A549 (cell line): ENCODE measurements around the gene CTNNBIP1. TPM values are rescaled to one million over a fixed set of nuclear protein-coding genes. Genes with fewer than 3 reads are reported as not detected.

Source experiments
- ATAC-seq, 2 experiments: fragments of 200-7000 bp in 1 of 2; fragments of >200 bp in 1 of 2; cut with Nextera tagmentation in 1 of 2; cut with Tn5 transposase in 1 of 2; 3 replicates each; pipeline versions ENCODE4 v1.8.0 to v1.9.1; 2018 to 2020; ENCODE audit warnings: mild to moderate bottlenecking in 1 of 2, moderate library complexity in 1 of 2
- CTCF ChIA-PET: fragments of 300-600 bp; sonication (Branson Sonifier 250); formaldehyde crosslinking; extraction: SDS; loops from one replicate; lab custom pipeline; 2021; ENCODE audit warnings: antibody characterized with exemption, inconsistent platforms; lab: Yijun Ruan, JAX
- POLR2A ChIA-PET: fragments of 350-600 bp; formaldehyde crosslinking; extraction: SDS; loops from one replicate; lab custom pipeline; 2021; ENCODE audit warnings: antibody characterized with exemption, inconsistent platforms; lab: Yijun Ruan, JAX
- DNase-seq, 2 experiments: peaks; one replicate each; pipeline versions ENCODE4 v3.0.0 to v3.0.0-alpha.2; 2011 to 2016; ENCODE audit warnings: low read depth in 1 of 2, low spot score in 1 of 2
- FAIRE-seq: peaks from 2 replicates; lab custom pipeline; 2011; peaks lifted over from hg19 to GRCh38; lab: Jason Lieb, UNC
- H3K27ac ChIP-seq, 2 experiments: fragments of >200 bp; sonication (Bioruptor Twin); formaldehyde crosslinking; 3 replicates each; pipeline ENCODE4 v1.5.1; 2016 to 2017
- H3K4me1 ChIP-seq: fragments of >200 bp; sonication (Bioruptor Twin); formaldehyde crosslinking; 3 replicates; pipeline ENCODE4 v1.6.1; 2016
- H3K4me2 ChIP-seq: fragments of >200 bp; sonication (Bioruptor Twin); formaldehyde crosslinking; 3 replicates; pipeline ENCODE4 v1.6.1; 2016
- H3K4me3 ChIP-seq: fragments of >200 bp; sonication (Bioruptor Twin); formaldehyde crosslinking; 3 replicates; pipeline ENCODE4 v1.5.1; 2016
- H3K9me3 ChIP-seq: fragments of >200 bp; sonication (Bioruptor Twin); formaldehyde crosslinking; 3 replicates; pipeline ENCODE4 v1.6.1; 2016
- BHLHE40 ChIP-seq: IDR thresholded peaks from 2 replicates; pipeline ENCODE4 v1.6.1; 2012; ENCODE audit warnings: low read depth, low read length, inconsistent platforms
- CBX8 ChIP-seq: fragments of 200-600 bp; sonication (generic); IDR thresholded peaks from 2 replicates; pipeline ENCODE4 v1.6.1; 2016
- EHF ChIP-seq: fragments of 250-450 bp; sonication (Bioruptor Pico); IDR thresholded peaks from 2 replicates; pipeline ENCODE4 v1.5.0; 2020; ENCODE audit warnings: mild to moderate bottlenecking
- EHMT2 ChIP-seq: fragments of 200-600 bp; sonication (generic); IDR thresholded peaks from 2 replicates; pipeline ENCODE4 v1.6.1; 2016; ENCODE audit warnings: antibody characterized with exemption, low read depth, mild to moderate bottlenecking, moderate library complexity
- FOSB ChIP-seq: fragments of 250-450 bp; sonication (Bioruptor Pico); IDR thresholded peaks from 2 replicates; pipeline ENCODE4 v1.5.0; 2020; ENCODE audit warnings: mild to moderate bottlenecking, moderate library complexity
- GATA3 ChIP-seq: IDR thresholded peaks from 2 replicates; pipeline ENCODE4 v1.6.1; 2012; ENCODE audit warnings: borderline replicate concordance
- HDAC2 ChIP-seq: fragments of 200-600 bp; sonication (generic); IDR thresholded peaks from 2 replicates; pipeline ENCODE4 v1.6.1; 2016
- HOXA7 ChIP-seq: fragments of 250-450 bp; sonication (Bioruptor Pico); IDR thresholded peaks from 2 replicates; pipeline ENCODE4 v1.5.0; 2020; ENCODE audit warnings: mild to moderate bottlenecking, moderate library complexity
- JUN ChIP-seq, 2 experiments: fragments of >200 bp; sonication (Bioruptor Twin); formaldehyde crosslinking; IDR thresholded peaks; 2 replicates in 1 of 2; 3 replicates in 1 of 2; pipeline ENCODE4 v1.6.1; 2016 to 2017
- JUNB ChIP-seq: fragments of >200 bp; sonication (Bioruptor Twin); formaldehyde crosslinking; IDR thresholded peaks from 2 replicates; pipeline ENCODE4 v1.6.1; 2016
- KDM1A ChIP-seq: fragments of 200-600 bp; sonication (generic); IDR thresholded peaks from 2 replicates; pipeline ENCODE4 v1.6.1; 2016; ENCODE audit warnings: low read depth, mild to moderate bottlenecking
- MAFK ChIP-seq: fragments of 450-650 bp; IDR thresholded peaks from 2 replicates; pipeline ENCODE4 v1.6.1; 2014; ENCODE audit not compliant: partially characterized antibody
- MAZ ChIP-seq: fragments of 150-350 bp; IDR thresholded peaks from 2 replicates; pipeline ENCODE4 v1.6.1; 2014; ENCODE audit warnings: antibody characterized with exemption, low read depth, low read length, borderline replicate concordance
- MYC ChIP-seq: IDR thresholded peaks from 2 replicates; pipeline ENCODE4 v1.6.1; 2012; ENCODE audit warnings: mild to moderate bottlenecking, inconsistent platforms, low read length, improper control_type of control experiment, borderline replicate concordance
- NFE2L2 ChIP-seq: fragments of 150-350 bp; conservative IDR thresholded peaks from 2 replicates; pipeline ENCODE4 v1.6.1; 2014; ENCODE audit warnings: low read length
- NPAS2 ChIP-seq: fragments of 250-450 bp; sonication (Bioruptor Pico); IDR thresholded peaks from 2 replicates; pipeline ENCODE4 v1.8.0; 2022; ENCODE audit warnings: mild to moderate bottlenecking, moderate library complexity, borderline replicate concordance
- NR3C1 ChIP-seq: fragments of >200 bp; sonication (Bioruptor Twin); formaldehyde crosslinking; IDR thresholded peaks from 3 replicates; pipeline ENCODE4 v1.6.1; 2017
- POLR2A ChIP-seq: IDR thresholded peaks from 2 replicates; pipeline ENCODE4 v1.6.1; 2012; ENCODE audit warnings: mild to moderate bottlenecking, low read length
- POLR2AphosphoS2 ChIP-seq: conservative IDR thresholded peaks from 2 replicates; pipeline ENCODE4 v1.6.1; 2012; ENCODE audit warnings: low read length, improper control_type of control experiment, inconsistent platforms
- RCOR1 ChIP-seq: fragments of 150-350 bp; IDR thresholded peaks from 2 replicates; pipeline ENCODE4 v1.6.1; 2014; ENCODE audit warnings: antibody characterized with exemption, low read length, low read depth
- RFX5 ChIP-seq: fragments of 450-650 bp; IDR thresholded peaks from 2 replicates; pipeline ENCODE4 v1.7.1; 2014; ENCODE audit warnings: antibody characterized with exemption, mild to moderate bottlenecking, moderate library complexity
- TFCP2L1 ChIP-seq: fragments of 250-450 bp; sonication (Bioruptor Pico); IDR thresholded peaks from 2 replicates; pipeline ENCODE4 v1.5.0; 2021; ENCODE audit warnings: mild to moderate bottlenecking
- TP53 ChIP-seq: fragments of 250-450 bp; sonication (Bioruptor Pico); IDR thresholded peaks from 2 replicates; pipeline ENCODE4 v1.5.0; 2021; ENCODE audit warnings: mild to moderate bottlenecking, moderate library complexity
- ZC3H11A ChIP-seq: fragments of 450-650 bp; IDR thresholded peaks from 2 replicates; pipeline ENCODE4 v1.6.1; 2014; ENCODE audit warnings: antibody characterized with exemption, mild to moderate bottlenecking
- ZNF302 ChIP-seq: fragments of 250-450 bp; sonication (Bioruptor Pico); IDR thresholded peaks from 2 replicates; pipeline ENCODE4 v1.9.0; 2021; ENCODE audit warnings: inconsistent platforms, mild to moderate bottlenecking, moderate library complexity
- ZSCAN20 ChIP-seq: fragments of 250-450 bp; sonication (Bioruptor Pico); IDR thresholded peaks from 2 replicates; pipeline ENCODE4 v1.8.0; 2022; ENCODE audit warnings: mild to moderate bottlenecking, moderate library complexity
- WGBS: methylation state at CpG from one replicate; pipeline ENCODE4 v1.1.6; 2017; ENCODE audit errors: missing lambda C conversion rate; 5-methylcytosine and 5-hydroxymethylcytosine counted together
- polyA plus RNA-seq, 4 experiments: library from polyadenylated mRNA; depleted of rRNA in 3 of 4; stranded (reverse); fragments of >200 nt; fragmentation: RNase III in 1 of 4; extraction: RNeasy Plus Mini Kit Qiagen cat#74134 plus additional on column Dnase treatment in 1 of 4; gene quantifications; 2 replicates in 3 of 4; 3 replicates in 1 of 4; pipeline ENCODE4 v1.2.3, GENCODE V29; 2011 to 2017
- TF ChIP-seq, protein P1 (sequence below): IDR thresholded peaks from 2 replicates; pipeline ENCODE4 v1.6.1; 2012; ENCODE audit warnings: low read depth, borderline replicate concordance
- TF ChIP-seq, protein P2 (sequence below): fragments of 450-650 bp; IDR thresholded peaks from 2 replicates; pipeline ENCODE4 v1.6.1; 2014; ENCODE audit warnings: antibody characterized with exemption
- TF ChIP-seq, protein P3 (sequence below): fragments of >200 bp; sonication (Bioruptor Twin); formaldehyde crosslinking; IDR thresholded peaks from 2 replicates; pipeline ENCODE4 v1.6.1; 2016
- TF ChIP-seq, protein P4 (sequence below): fragments of 150-350 bp; IDR thresholded peaks from 2 replicates; pipeline ENCODE4 v1.6.1; 2014; ENCODE audit warnings: low read depth, mild to moderate bottlenecking, low read length

The CTNNBIP1 gene
- polyA plus RNA-seq, 2 of the 4 experiments (the other 2 are of a cell fraction) = 5.6 to 10.4 TPM

DNA sequence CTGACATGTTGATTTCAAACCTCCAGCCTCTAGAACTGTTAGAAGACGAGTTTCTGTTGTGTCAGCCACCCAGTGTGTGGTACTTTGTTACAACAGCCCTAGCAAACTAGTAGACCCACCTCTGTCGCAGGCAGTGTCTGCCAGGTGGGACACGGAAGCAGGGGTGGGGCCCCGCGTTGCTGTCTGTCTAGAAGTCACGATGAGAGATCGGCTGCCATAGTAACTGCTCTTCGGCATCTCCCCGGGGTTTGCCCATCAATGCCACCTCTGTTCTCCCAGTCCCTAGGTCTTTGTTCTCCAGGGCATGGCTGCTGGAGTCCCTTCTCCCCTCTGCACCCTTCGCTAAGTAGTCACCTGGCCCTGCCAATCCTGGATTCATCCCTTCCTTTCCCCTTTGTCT, 71.1 kb downstream of the CTNNBIP1 start:
- ATAC-seq (no peak), FAIRE-seq (no peak)
- H3K4me2 ChIP-seq = no peak overlapping the region
- H3K4me3 ChIP-seq = no peak overlapping the region
- CTCF ChIA-PET = interaction anchor here (1.1 kb wide), 1 partner anchor 12 kb away, joined by 3 read pairs; no protein-coding TSS in a partner anchor
- TF ChIP-seq BHLHE40 = no peak
- TF ChIP-seq HOXA7 = no peak
- TF ChIP-seq, protein P1, sequence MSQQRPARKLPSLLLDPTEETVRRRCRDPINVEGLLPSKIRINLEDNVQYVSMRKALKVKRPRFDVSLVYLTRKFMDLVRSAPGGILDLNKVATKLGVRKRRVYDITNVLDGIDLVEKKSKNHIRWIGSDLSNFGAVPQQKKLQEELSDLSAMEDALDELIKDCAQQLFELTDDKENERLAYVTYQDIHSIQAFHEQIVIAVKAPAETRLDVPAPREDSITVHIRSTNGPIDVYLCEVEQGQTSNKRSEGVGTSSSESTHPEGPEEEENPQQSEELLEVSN = no peak
- TF ChIP-seq NFE2L2 = no peak
- TF ChIP-seq NPAS2 (CRISPR knock-in tag) = no peak
- TF ChIP-seq GATA3 = no peak
- no peak for TF ChIP-seq TFCP2L1
- TF ChIP-seq TP53 (CRISPR knock-in tag) = no peak
- no peak for TF ChIP-seq JUNB
- TF ChIP-seq CBX8 = no peak
- no peak for TF ChIP-seq RFX5
- no peak for TF ChIP-seq ZC3H11A
- no peak for TF ChIP-seq NR3C1
- no peak for TF ChIP-seq EHMT2
- no peak for TF ChIP-seq KDM1A
- TF ChIP-seq ZSCAN20 (CRISPR knock-in tag) = no peak
- TF ChIP-seq MAFK = no peak
- no peak for TF ChIP-seq POLR2A
- TF ChIP-seq, all 56 proteins: peak for 0
- 83% methylated on average over 9 of the region's 10 CpGs for WGBS
- POLR2A ChIA-PET = no interaction called here
- H3K4me1 ChIP-seq = 0 out of 3 replicates have a peak, but pooled peaks cover 4% of the 10 kb centered on the region
- no peak for DNase-seq
- no peaks in the 10 kb centered on the region for H3K9me3 ChIP-seq
- H3K27ac ChIP-seq = no peak overlapping the region

DNA sequence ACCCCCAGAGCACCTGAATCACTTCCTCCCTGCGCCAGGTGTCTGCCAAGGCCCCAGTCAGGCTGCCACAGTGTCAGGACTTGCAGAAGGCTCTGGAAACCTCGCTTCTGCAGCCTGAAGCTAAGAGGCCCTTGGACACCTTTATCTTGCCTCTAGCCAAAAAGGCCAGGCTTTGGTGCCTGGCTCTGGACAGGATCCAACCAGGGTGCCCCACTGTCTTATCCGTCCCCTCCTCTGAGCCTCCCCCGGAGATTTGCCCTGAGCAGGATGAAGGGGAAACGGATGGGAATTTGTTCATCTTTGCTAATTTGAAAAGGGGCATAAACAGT, 73.5 kb downstream of the CTNNBIP1 start:
- FAIRE-seq (no peak), ATAC-seq (no peak; a peak in 2 of 6 replicates)

More for the DNA sequence above, 73.5 kb downstream of the CTNNBIP1 start:
- Histone ChIP-seq H3K4me2 (no peak overlapping the region), H3K4me1 (no peaks in the 10 kb centered on the region), H3K27ac (no peak overlapping the region), H3K9me3 (no peaks in the 10 kb centered on the region), H3K4me3 (no peak overlapping the region)
- 94% methylated on average over 3 of the region's 5 CpGs for WGBS
- POLR2A ChIA-PET = no interaction called here
- CTCF ChIA-PET = interaction anchor here (1.2 kb wide), 1 partner anchor 30 kb away, joined by 4 read pairs; no protein-coding TSS in a partner anchor
- DNase-seq = no peak
- TF ChIP-seq, protein P2, sequence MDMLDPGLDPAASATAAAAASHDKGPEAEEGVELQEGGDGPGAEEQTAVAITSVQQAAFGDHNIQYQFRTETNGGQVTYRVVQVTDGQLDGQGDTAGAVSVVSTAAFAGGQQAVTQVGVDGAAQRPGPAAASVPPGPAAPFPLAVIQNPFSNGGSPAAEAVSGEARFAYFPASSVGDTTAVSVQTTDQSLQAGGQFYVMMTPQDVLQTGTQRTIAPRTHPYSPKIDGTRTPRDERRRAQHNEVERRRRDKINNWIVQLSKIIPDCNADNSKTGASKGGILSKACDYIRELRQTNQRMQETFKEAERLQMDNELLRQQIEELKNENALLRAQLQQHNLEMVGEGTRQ = no peak
- TF ChIP-seq, protein P3, sequence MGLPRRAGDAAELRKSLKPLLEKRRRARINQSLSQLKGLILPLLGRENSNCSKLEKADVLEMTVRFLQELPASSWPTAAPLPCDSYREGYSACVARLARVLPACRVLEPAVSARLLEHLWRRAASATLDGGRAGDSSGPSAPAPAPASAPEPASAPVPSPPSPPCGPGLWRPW = no peak
- no peak for TF ChIP-seq JUN (IDR thresholded peaks at IDR 0.05)
- no peak for TF ChIP-seq EHF
- no peak for TF ChIP-seq MAZ
- TF ChIP-seq RCOR1 = no peak
- TF ChIP-seq, protein P4, sequence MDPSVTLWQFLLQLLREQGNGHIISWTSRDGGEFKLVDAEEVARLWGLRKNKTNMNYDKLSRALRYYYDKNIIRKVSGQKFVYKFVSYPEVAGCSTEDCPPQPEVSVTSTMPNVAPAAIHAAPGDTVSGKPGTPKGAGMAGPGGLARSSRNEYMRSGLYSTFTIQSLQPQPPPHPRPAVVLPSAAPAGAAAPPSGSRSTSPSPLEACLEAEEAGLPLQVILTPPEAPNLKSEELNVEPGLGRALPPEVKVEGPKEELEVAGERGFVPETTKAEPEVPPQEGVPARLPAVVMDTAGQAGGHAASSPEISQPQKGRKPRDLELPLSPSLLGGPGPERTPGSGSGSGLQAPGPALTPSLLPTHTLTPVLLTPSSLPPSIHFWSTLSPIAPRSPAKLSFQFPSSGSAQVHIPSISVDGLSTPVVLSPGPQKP = no peak
- no peak for TF ChIP-seq POLR2A
- no peak for TF ChIP-seq MAFK
- TF ChIP-seq, protein P1 = no peak
- TF ChIP-seq EHMT2 = no peak
- TF ChIP-seq HDAC2 = no peak
- TF ChIP-seq MYC = no peak
- TF ChIP-seq ZNF302 = no peak
- no peak for TF ChIP-seq FOSB (CRISPR knock-in tag)
- no peak for TF ChIP-seq HOXA7
- no peak for TF ChIP-seq POLR2AphosphoS2
- TF ChIP-seq, all 56 proteins: peak for 0
